Inferior parietal cortex (tissue), 1 donor: ENCODE data around the gene ADGRE1.

Experiments
- DNase-seq: peaks from one replicate; pipeline ENCODE4 v3.0.0-alpha.2; 2016; ENCODE audit errors: extremely low spot score

Gene ADGRE1

DNA sequence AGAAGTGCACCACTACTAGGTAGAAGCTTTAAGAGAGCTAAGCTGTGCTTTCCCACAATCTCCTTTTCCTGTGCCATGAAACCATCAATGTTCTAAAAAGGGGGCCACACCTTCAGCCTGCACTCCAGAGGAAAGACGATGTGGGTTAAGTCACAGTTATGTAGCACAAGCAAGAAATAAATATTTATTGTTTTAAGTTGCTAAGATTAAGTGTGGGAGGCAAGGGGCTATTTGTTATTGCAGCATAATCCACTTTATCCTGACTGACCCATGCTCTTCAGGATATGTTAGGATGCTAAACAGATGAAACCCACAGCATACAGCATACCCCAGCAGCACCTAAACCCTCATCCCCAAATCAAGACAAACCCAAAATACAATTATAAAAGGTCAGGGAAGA is 69.2 kb downstream of the ADGRE1 start:
- DNase-seq: no peak

GRCh38 chr19:6958791-6959190 is 71.4 kb downstream of the ADGRE1 start:
- DNase-seq: no peak

DNA sequence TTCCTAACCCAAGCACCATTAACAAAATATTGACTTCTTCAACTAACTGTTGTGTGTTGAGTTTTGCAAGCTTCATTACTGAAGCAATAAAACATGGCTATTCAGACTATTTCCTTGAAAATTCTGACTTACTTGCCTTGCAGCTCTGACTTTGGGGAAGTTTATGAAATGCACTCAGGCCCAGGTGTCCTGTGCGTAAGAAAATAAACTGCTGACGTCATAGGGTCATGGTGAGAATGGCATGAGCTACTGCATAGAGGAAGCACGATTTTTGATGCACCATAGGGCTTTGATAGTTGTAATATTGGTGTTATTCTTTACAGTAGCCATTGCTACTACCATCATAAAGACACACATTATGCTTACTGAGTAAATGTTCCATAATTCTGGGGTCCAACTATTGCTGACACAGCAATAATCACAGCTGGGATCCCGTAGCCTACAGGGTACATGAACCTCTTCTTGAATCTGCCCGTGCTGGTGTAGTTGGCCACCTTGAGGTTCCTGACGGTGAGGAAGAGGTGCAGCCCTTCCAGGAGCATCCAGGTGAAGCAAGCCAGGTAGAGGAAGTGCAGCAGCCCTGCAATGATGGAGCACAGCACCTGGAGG is 76.0 kb downstream of the ADGRE1 start:
- no peak for DNase-seq

DNA sequence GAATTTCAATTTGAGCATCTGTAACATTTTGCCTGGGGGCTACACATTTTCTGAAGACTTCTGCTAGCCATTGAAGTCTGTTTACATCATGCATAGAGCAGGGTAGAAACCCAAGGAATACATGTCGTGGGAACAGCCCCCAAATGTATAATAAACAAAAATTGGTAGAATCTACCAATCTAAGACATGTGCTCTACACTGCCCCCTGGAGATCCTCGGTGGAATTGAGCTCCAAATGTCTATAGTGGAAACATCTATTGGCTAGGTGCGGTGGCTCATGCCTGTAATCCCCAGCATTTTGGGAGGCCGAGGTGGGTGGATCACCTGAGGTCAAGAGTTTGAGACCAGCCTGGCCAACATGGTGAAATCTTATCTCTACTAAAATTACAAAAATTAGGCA is 76.6 kb downstream of the ADGRE1 start:
- DNase-seq: no peak

DNA sequence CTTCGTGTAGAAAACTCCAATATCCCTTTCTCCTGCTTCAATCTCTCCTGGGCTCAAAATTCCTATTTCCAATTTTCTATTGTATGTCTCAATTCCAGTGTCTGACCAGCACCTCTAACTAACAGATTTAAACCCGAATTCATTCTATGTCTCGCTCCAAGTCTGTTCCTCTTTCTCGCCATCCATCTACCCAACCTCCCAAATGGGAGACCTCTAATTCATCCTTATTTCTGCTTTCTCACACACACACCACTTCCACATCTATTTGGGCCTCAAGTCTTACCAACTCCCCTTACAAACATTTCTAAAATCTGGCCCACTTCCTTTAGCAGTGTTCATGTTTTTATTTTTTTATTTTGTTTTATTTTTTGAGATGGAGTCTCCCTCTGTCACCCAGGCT is 80.6 kb downstream of the ADGRE1 start:
- no peak for DNase-seq

DNA sequence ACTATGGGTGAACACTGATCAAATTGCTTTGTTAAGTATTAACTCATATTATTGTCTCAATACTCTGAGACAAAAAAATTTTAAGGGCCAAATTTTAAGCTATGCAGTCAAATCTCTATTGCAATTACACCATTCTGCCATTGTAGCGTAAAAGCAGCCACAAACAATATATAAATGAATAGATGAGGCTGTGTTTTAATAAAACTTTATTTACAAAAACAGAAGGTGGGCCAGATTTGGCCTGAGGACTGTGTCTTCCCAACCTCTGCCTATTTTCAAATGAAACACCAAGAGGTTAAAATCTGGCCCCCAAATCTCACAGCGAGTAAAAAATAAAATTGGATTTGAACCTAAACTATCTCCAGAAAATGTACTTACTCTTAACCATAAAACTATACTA is 82.1 kb downstream of the ADGRE1 start:
- no peak for DNase-seq

- no peak for DNase-seq
Measured at GRCh38 chr19:6970021-6970420, 82.6 kb downstream of the ADGRE1 start.

GRCh38 chr19:6970443-6970842 is 83.1 kb downstream of the ADGRE1 start:
- no peak for DNase-seq

- no peak for DNase-seq
Measured at GRCh38 chr19:6971366-6971765, 84.0 kb downstream of the ADGRE1 start.

DNA sequence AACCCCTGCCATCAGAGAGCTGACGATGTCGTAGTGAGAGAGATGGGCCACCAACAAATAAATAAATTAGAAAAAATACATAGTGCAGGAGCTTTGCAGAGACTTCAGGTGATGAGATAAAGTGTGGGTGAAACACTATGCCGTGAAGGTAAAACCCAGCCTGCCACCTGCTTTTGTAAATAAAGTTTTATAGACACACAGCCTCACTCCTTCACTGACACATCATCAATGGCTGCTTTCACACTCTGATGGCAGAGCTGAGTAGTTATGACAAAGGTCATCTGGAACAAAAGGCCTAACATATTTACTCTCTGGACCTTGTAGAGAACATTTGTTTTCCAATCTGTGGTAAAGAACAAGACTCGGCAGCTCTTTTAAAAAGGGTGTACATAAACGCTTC is 88.8 kb downstream of the ADGRE1 start:
- no peak for DNase-seq

GRCh38 chr19:6979399-6979798 is 92.0 kb downstream of the ADGRE1 start:
- no peak for DNase-seq

- no peak for DNase-seq
Measured at GRCh38 chr19:6983448-6983847, 96.1 kb downstream of the ADGRE1 start.

- DNase-seq: no peak
Measured at GRCh38 chr19:6987850-6988249, 100.5 kb downstream of the ADGRE1 start.

DNA sequence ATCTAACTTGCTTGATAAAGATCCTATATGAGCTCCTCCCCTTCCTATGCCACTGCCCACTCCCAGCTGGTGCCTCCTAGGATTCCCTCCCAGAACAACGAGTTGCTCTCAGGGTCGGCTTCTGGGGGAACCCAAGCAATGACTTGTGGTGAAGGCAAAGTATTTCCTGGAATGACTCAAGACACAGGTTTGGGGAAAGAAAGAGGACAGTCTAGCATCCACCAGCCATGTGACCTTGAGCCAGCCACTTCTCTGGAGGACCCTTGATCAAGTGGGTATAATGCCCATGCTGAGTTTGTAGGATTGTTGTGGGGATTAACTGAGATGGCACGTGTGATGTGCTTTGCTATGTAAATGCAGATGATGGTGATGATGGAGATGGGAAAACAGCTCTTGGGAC is 100.9 kb downstream of the ADGRE1 start:
- DNase-seq: no peak
